ENCODE data around the gene KPNA6.
A peak's percentile ranks its signal among the peaks of the same experiment; 100 is the strongest.

The KPNA6 gene

DNA sequence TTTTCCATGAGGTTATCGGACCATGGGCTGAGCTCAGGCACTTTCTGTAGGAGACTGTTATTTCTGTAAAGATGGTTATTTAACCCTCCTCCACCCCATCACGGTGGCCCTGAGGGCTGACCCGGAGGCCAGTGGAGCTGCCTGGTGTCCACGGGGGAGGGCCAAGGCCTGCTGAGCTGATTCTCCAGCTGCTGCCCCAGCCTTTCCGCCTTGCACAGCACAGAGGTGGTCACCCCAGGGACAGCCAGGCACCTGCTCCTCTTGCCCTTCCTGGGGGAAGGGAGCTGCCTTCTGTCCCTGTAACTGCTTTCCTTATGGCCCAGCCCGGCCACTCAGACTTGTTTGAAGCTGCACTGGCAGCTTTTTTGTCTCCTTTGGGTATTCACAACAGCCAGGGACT is 90.0 kb downstream of the KPNA6 start:
- Histone ChIP-seq H3K4ac (ENCODE audit: low read depth, low read length) (no peak overlapping the region), H3K18ac (ENCODE audit: low read length) (no peak overlapping the region), H3K27ac (ENCODE audit: low read depth, low read length) (no peak overlapping the region), H4K8ac (ENCODE audit: low read depth, low read length) (no peak overlapping the region), H3K9ac (ENCODE audit: low read length) (no peak overlapping the region), H3K27me3 (ENCODE audit: insufficient read depth, low read length, poor library complexity) (no peaks in the 10 kb centered on the region), H3K36me3 (ENCODE audit: control insufficient read depth, insufficient read depth, low read length) (peaks cover 27% of the 10 kb centered on the region), H2BK120ac (ENCODE audit: low read depth, low read length) (no peak overlapping the region), H2BK5ac (ENCODE audit: low read length) (no peak overlapping the region), H2BK15ac (replicated peaks; ENCODE audit: low read depth) (no peak overlapping the region), H4K5ac (ENCODE audit: low read length) (no peak overlapping the region), H3K79me1 (ENCODE audit: low read length) (no peaks in the 10 kb centered on the region), H2AK5ac (ENCODE audit: low read length) (no peak overlapping the region), H3K23ac (ENCODE audit: low read length) (no peak overlapping the region), H3K4me3 (ENCODE audit: low read length) (no peak overlapping the region), H3K56ac (ENCODE audit: low read length) (no peak overlapping the region), H3K79me2 (ENCODE audit: control insufficient read depth, insufficient read depth, low read length) (no peaks in the 10 kb centered on the region), H3K4me1 (ENCODE audit: control insufficient read depth, low read depth, low read length) (peaks cover 7% of the 10 kb centered on the region), H3K4me2 (ENCODE audit: low read length) (no peak overlapping the region)
- no CpG with 5 or more reads among the region's 6 CpGs for WGBS (ENCODE audit: extremely low coverage, insufficient coverage, low lambda C conversion rate)
- no peak for DNase-seq

DNA sequence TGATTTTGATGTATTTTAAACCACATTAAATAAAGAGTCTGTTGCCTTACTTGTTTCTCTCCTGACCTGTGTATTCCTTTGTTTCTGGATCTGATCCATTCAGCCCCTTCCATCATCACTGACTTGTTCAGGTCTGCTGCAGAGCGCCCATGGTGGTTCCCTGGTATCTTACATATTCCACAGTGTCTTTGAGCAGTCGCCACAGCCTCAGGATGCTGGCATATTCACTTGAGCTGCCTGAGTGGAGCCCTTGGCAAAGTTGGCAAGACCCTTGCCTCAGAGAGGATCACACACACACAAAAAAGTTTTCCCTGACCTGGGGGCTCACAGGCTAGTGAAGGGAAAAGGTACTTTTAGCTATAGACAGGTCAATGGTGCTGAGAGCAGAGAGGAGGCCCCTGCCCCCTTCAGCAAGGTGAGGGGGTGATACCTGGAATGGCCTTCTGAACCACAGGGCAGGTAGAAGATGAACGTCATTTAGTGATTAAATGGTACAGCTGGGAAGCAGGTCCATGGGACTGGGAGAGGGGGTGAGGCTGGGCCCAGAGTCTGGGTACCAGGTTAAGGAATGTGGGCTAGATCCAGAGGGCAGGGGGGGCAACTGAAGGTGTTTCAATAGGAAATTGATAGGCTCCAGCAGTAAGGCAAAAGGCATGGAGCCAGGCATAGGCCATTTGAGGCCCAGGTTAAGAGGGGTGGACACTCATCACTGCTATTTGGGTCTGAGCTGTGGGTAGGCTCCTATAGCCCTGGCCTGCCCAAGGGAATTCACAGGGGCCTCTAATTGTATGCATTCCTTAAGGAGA is 90.6 kb downstream of the KPNA6 start:
- H2BK120ac ChIP-seq (ENCODE audit: low read depth, low read length): no peak overlapping the region
- no peak overlapping the region for H3K4ac ChIP-seq (ENCODE audit: low read depth, low read length)
- H3K4me3 ChIP-seq (ENCODE audit: low read length): no peak overlapping the region
- no peak overlapping the region for H2AK5ac ChIP-seq (ENCODE audit: low read length)
- DNase-seq: no peak
- no peaks in the 10 kb centered on the region for H3K27me3 ChIP-seq (ENCODE audit: insufficient read depth, low read length, poor library complexity)
- H3K56ac ChIP-seq (ENCODE audit: low read length): no peak overlapping the region
- H3K9ac ChIP-seq (ENCODE audit: low read length): no peak overlapping the region
- H2BK15ac ChIP-seq (replicated peaks; ENCODE audit: low read depth): no peak overlapping the region
- H3K4me1 ChIP-seq (ENCODE audit: control insufficient read depth, low read depth, low read length): peaks cover 7% of the 10 kb centered on the region
- H3K23ac ChIP-seq (ENCODE audit: low read length): no peak overlapping the region
- WGBS (ENCODE audit: extremely low coverage, insufficient coverage, low lambda C conversion rate): no CpG with 5 or more reads among the region's 3 CpGs
- no peak overlapping the region for H3K18ac ChIP-seq (ENCODE audit: low read length)
- H3K4me2 ChIP-seq (ENCODE audit: low read length): no peak overlapping the region
- H2BK5ac ChIP-seq (ENCODE audit: low read length): no peak overlapping the region
- H3K79me1 ChIP-seq (ENCODE audit: low read length): no peaks in the 10 kb centered on the region
- no peaks in the 10 kb centered on the region for H3K79me2 ChIP-seq (ENCODE audit: control insufficient read depth, insufficient read depth, low read length)
- no peak overlapping the region for H4K5ac ChIP-seq (ENCODE audit: low read length)
- H4K8ac ChIP-seq (ENCODE audit: low read depth, low read length): no peak overlapping the region
- no peak overlapping the region for H3K27ac ChIP-seq (ENCODE audit: low read depth, low read length)
- H3K36me3 ChIP-seq (ENCODE audit: control insufficient read depth, insufficient read depth, low read length): peaks cover 23% of the 10 kb centered on the region

DNA sequence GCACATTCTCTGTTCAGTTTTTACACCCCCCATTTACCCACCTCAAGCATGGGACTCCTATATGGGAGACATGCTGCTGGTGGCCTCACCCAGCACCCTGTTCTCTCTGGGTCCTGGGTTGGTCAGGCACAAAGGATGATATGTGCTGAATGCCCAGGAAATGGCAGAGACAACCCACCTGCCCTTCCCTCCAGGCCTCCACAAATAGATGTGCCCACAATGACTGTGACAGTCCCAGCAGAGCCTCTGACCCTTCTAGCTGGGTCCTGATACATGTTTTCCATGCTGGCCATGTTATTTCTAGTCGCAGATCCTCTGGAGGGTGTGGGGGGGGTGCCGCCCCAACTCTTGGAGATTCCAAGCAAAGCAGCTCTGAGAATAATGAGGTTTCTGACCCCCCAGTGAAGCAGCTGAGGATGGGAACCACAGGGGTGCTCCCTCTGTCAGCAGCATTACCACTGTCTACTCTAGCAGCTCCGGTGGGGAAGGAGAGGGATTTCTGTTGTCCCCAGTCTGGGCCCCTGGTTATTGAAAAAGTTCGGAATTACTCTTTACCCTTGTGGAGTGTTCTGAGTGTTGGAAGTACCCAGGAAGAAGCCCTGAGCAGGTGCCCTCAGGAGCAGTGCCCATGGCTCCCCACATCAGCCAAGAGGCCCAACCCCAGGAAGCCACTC is 91.3 kb downstream of the KPNA6 start:
- Histone ChIP-seq H3K9ac (ENCODE audit: low read length) (no peak overlapping the region), H3K79me1 (ENCODE audit: low read length) (no peaks in the 10 kb centered on the region), H3K4ac (ENCODE audit: low read depth, low read length) (no peak overlapping the region), H3K36me3 (ENCODE audit: control insufficient read depth, insufficient read depth, low read length) (peaks cover 18% of the 10 kb centered on the region), H2BK5ac (ENCODE audit: low read length) (no peak overlapping the region), H4K8ac (ENCODE audit: low read depth, low read length) (no peak overlapping the region), H3K56ac (ENCODE audit: low read length) (peak overlapping the region; percentile 34), H2BK15ac (replicated peaks; ENCODE audit: low read depth) (no peak overlapping the region), H4K5ac (ENCODE audit: low read length) (no peak overlapping the region), H3K23ac (ENCODE audit: low read length) (no peak overlapping the region), H3K27me3 (ENCODE audit: insufficient read depth, low read length, poor library complexity) (no peaks in the 10 kb centered on the region), H3K27ac (ENCODE audit: low read depth, low read length) (no peak overlapping the region), H3K79me2 (ENCODE audit: control insufficient read depth, insufficient read depth, low read length) (no peaks in the 10 kb centered on the region), H3K4me1 (ENCODE audit: control insufficient read depth, low read depth, low read length) (peaks cover 7% of the 10 kb centered on the region), H3K18ac (ENCODE audit: low read length) (no peak overlapping the region), H3K4me3 (ENCODE audit: low read length) (no peak overlapping the region), H2AK5ac (ENCODE audit: low read length) (no peak overlapping the region), H2BK120ac (ENCODE audit: low read depth, low read length) (no peak overlapping the region), H3K4me2 (ENCODE audit: low read length) (no peak overlapping the region)
- WGBS (ENCODE audit: extremely low coverage, insufficient coverage, low lambda C conversion rate): no CpG with 5 or more reads among the region's 4 CpGs
- DNase-seq: no peak

DNA sequence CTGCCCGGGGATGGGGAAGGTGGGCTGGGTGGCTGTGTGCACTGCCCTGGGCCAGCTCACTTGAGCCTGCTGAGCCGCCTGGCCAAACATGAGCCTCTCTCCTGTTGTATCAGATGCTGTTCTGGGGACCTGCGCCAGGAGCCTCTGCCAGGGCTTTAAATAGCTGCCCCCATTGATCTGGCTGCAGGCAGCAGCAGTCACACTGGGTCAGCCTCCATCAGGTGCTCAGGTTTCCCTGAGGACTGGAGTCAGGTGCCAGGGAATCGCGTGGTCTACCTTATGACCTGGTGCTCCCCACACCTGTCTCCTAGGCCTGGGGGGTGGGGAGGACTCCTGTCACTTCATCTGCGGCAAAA is 91.8 kb downstream of the KPNA6 start:
- Histone ChIP-seq H3K27ac (ENCODE audit: low read depth, low read length) (no peak overlapping the region), H3K79me2 (ENCODE audit: control insufficient read depth, insufficient read depth, low read length) (no peaks in the 10 kb centered on the region), H2BK5ac (ENCODE audit: low read length) (no peak overlapping the region), H3K4me2 (ENCODE audit: low read length) (no peak overlapping the region), H2AK5ac (ENCODE audit: low read length) (no peak overlapping the region), H3K4me1 (ENCODE audit: control insufficient read depth, low read depth, low read length) (peaks cover 7% of the 10 kb centered on the region), H4K5ac (ENCODE audit: low read length) (no peak overlapping the region), H2BK120ac (ENCODE audit: low read depth, low read length) (no peak overlapping the region), H3K27me3 (ENCODE audit: insufficient read depth, low read length, poor library complexity) (no peaks in the 10 kb centered on the region), H3K9ac (ENCODE audit: low read length) (no peak overlapping the region), H3K4ac (ENCODE audit: low read depth, low read length) (no peak overlapping the region), H3K18ac (ENCODE audit: low read length) (no peak overlapping the region), H3K56ac (ENCODE audit: low read length) (peak overlapping the region; percentile 56), H3K36me3 (ENCODE audit: control insufficient read depth, insufficient read depth, low read length) (peaks cover 17% of the 10 kb centered on the region), H3K79me1 (ENCODE audit: low read length) (no peaks in the 10 kb centered on the region), H3K4me3 (ENCODE audit: low read length) (no peak overlapping the region), H4K8ac (ENCODE audit: low read depth, low read length) (no peak overlapping the region), H3K23ac (ENCODE audit: low read length) (no peak overlapping the region), H2BK15ac (replicated peaks; ENCODE audit: low read depth) (no peak overlapping the region)
- no CpG with 5 or more reads among the region's 6 CpGs for whole genome bisulfite sequencing (ENCODE audit: extremely low coverage, insufficient coverage, low lambda C conversion rate)
- peak; percentile 14 for DNase-seq

DNA sequence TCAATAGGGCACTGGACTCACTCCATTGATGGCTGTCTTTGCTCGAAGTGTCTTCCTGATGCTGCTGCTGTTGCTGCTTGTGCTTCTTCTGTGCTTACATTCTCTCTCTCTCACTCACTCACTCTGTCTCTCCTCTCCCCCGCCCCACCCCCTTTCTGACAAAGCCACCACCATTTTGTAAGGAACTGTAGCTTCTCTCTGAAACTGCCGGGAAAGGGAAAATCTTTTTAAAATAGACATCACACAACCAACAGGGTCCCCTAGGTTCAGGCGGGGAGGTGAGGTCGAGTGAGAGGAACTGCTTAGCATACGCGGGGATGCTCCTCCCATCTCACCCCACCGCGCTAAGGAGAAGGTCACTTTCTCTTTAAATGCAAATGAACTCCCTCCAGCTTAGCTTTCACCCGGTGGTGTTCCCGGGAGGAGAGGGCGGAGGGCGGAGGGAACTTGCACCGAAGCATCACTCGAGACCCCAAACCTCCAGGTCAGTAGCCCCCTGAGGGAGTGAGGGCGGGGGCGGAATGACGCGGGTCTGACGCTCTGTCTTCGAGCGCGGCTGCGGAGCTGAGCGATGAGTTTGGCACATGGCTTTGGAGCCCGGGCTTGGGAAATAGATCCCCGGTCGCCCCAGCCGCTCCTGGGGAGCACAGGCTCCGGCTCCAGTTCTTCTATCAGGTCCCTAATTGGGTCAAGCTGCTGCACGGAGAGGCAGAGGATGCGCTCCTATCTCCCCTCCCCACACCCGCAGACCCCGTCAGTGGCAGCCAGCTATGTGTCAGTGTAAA is 92.6 kb downstream of the KPNA6 start, which contains the start of gene CCDC28B:
CCDC28B (plus strand) TSS at position 370 of the 785 bp plus-strand sequence. CDS start 1,341 bp downstream, outside the sequence.
- Histone ChIP-seq H3K79me1 (ENCODE audit: low read length) (no peaks in the 10 kb centered on the region), H3K4me1 (ENCODE audit: control insufficient read depth, low read depth, low read length) (peaks cover 7% of the 10 kb centered on the region), H3K36me3 (ENCODE audit: control insufficient read depth, insufficient read depth, low read length) (peaks cover 17% of the 10 kb centered on the region), H3K4ac (ENCODE audit: low read depth, low read length) (no peak within 1 kb of the TSS), H3K56ac (ENCODE audit: low read length) (peak within 1 kb of the TSS; percentile 82), H3K18ac (ENCODE audit: low read length) (peak within 1 kb of the TSS; percentile 11), H2AK5ac (ENCODE audit: low read length) (no peak within 1 kb of the TSS), H2BK120ac (ENCODE audit: low read depth, low read length) (no peak within 1 kb of the TSS), H2BK5ac (ENCODE audit: low read length) (no peak within 1 kb of the TSS), H4K8ac (ENCODE audit: low read depth, low read length) (no peak within 1 kb of the TSS), H3K4me2 (ENCODE audit: low read length) (peak within 1 kb of the TSS; percentile 96), H4K5ac (ENCODE audit: low read length) (no peak within 1 kb of the TSS), H3K79me2 (ENCODE audit: control insufficient read depth, insufficient read depth, low read length) (no peaks in the 10 kb centered on the region), H3K23ac (ENCODE audit: low read length) (peak within 1 kb of the TSS; percentile 80), H3K9ac (ENCODE audit: low read length) (peak within 1 kb of the TSS; percentile 48), H3K27ac (ENCODE audit: low read depth, low read length) (no peak within 1 kb of the TSS), H2BK15ac (replicated peaks; ENCODE audit: low read depth) (no peak within 1 kb of the TSS), H3K4me3 (ENCODE audit: low read length) (peak within 1 kb of the TSS; percentile 13), H3K27me3 (ENCODE audit: insufficient read depth, low read length, poor library complexity) (no peaks in the 10 kb centered on the region)
- peak; percentile 83 for DNase-seq
- no CpG with 5 or more reads among the region's 34 CpGs for WGBS (ENCODE audit: extremely low coverage, insufficient coverage, low lambda C conversion rate)
